Psoas muscle (tissue), 8 donors: Measurements from ENCODE around the gene ZAR1. TPM values are rescaled to one million over a fixed set of nuclear protein-coding genes. Genes with fewer than 3 reads are reported as not detected.

Source experiments
- ATAC-seq, 4 donors: fragments of 200-7000 bp; cut with Tn5 transposase; one replicate each; pipeline ENCODE4 v1.9.1; 2020; ENCODE audit warnings: moderate library complexity in 3 of 4, mild to moderate bottlenecking in 2 of 4
- DNase-seq, 2 donors: peaks; one replicate each; pipeline ENCODE4 v3.0.0-alpha.2; 2020
- H3K27ac ChIP-seq: fragments of 200-600 bp; one replicate; pipeline ENCODE4 v1.8.0; 2022
- H3K27me3 ChIP-seq, 3 donors: fragments of 200-600 bp in 1 of 3; one replicate each; pipeline versions ENCODE4 v1.6.1 to v1.8.0; 2013 to 2022; ENCODE audit warnings: low read length in 2 of 3, mild to moderate bottlenecking in 2 of 3, moderate library complexity in 1 of 3; ENCODE audit not compliant: insufficient read depth in 3 of 3
- H3K36me3 ChIP-seq, 2 donors: fragments of 200-600 bp in 1 of 2; one replicate each; pipeline versions ENCODE4 v1.6.1 to v1.8.0; 2013 to 2022; ENCODE audit warnings: low read depth in 1 of 2, mild to moderate bottlenecking in 1 of 2, moderate library complexity in 1 of 2; ENCODE audit not compliant: insufficient read depth in 1 of 2
- H3K4me1 ChIP-seq: fragments of 200-600 bp; one replicate; pipeline ENCODE4 v1.8.0; 2022
- H3K4me3 ChIP-seq: fragments of 200-600 bp; one replicate; pipeline ENCODE4 v1.8.0; 2022; ENCODE audit warnings: mild to moderate bottlenecking
- H3K9me3 ChIP-seq: fragments of 200-600 bp; one replicate; pipeline ENCODE4 v1.8.0; 2022
- WGBS, 3 donors: extraction: QIAGEN DNeasy Blood & Tissue Kit; methylation state at CpG; one replicate each; pipeline versions ENCODE4 v1.1.6 to v1.1.7; 2013; 5-methylcytosine and 5-hydroxymethylcytosine counted together
- intact Hi-C, 2 donors: fragments of 100-400 bp; cut with DNase I; formaldehyde crosslinking; loops; one replicate each; pipeline versions ENCODE4 v1.11.0 to v1.14.2; 2022
- polyA plus RNA-seq, 3 donors: library from polyadenylated mRNA; stranded (reverse); fragments of 200-250 nt; gene quantifications; one replicate each; pipeline ENCODE4 v1.2.3, GENCODE V29; 2013
- total RNA-seq, 4 donors: library from RNA; stranded (reverse); fragmentation: NEBNext Ultra II Directional in 2 of 4; extraction: Animal tissue kit (Norgen Biotek cat#: 25700) in 2 of 4; gene quantifications; one replicate each; pipeline versions ENCODE4 v1.2.1 to v1.2.4, GENCODE V29; 2021 to 2023
- TF ChIP-seq, protein P1 (sequence below): fragments of 200-600 bp; IDR thresholded peaks from one replicate; pipeline ENCODE4 v1.8.0; 2022; ENCODE audit warnings: antibody characterized with exemption
- donor health status: healthy with polysubstance abuse.
- donor health status: DM: no; HTN: no; CAD: no; lungs with moderate emphysema.
- donor health status: Bipolar disorder and iron deficiency.
- donor health status: healthy.
- donor health status: DM: yes; HTN: yes; CAD: no.
- donor health status: DM: no; HTN: no; CAD: no.
- donor health status: DM: no; HTN: no; CAD: no.
- donor health status: DM: yes; HTN: yes; CAD: no.

ZAR1 gene
- total and polyA plus RNA-seq, 7 donors = not detected

GRCh38 chr4:48499551-48500066 is 9.6 kb downstream of the ZAR1 start:
- peaks cover 0 to 60% of the 10 kb centered on the region in 2 donors for H3K36me3 ChIP-seq

GRCh38 chr4:48503233-48504025 is 13.4 kb downstream of the ZAR1 start:
- no peak for ATAC-seq
- WGBS, 3 donors = 62 to 65% (median 65%) methylated on average over 4 of the region's 4 CpGs
- Histone ChIP-seq H3K27me3 (no peaks in the 10 kb centered on the region), H3K27ac (no peak overlapping the region), H3K9me3 (no peaks in the 10 kb centered on the region), H3K36me3 (peaks cover 0 to 92% of the 10 kb centered on the region in 2 donors), H3K4me1 (no peaks in the 10 kb centered on the region), H3K4me3 (no peak overlapping the region)
- no peak for DNase-seq
- TF ChIP-seq, protein P1, sequence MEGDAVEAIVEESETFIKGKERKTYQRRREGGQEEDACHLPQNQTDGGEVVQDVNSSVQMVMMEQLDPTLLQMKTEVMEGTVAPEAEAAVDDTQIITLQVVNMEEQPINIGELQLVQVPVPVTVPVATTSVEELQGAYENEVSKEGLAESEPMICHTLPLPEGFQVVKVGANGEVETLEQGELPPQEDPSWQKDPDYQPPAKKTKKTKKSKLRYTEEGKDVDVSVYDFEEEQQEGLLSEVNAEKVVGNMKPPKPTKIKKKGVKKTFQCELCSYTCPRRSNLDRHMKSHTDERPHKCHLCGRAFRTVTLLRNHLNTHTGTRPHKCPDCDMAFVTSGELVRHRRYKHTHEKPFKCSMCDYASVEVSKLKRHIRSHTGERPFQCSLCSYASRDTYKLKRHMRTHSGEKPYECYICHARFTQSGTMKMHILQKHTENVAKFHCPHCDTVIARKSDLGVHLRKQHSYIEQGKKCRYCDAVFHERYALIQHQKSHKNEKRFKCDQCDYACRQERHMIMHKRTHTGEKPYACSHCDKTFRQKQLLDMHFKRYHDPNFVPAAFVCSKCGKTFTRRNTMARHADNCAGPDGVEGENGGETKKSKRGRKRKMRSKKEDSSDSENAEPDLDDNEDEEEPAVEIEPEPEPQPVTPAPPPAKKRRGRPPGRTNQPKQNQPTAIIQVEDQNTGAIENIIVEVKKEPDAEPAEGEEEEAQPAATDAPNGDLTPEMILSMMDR = no peak
- intact Hi-C loops = no loop called here

More at GRCh38 chr4:48499551-48500066, 9.6 kb downstream of the ZAR1 start:
- H3K27ac ChIP-seq = no peak overlapping the region
- 85 to 92% (median 86%) methylated on average over 3 of the region's 3 CpGs for WGBS, 3 donors
- TF ChIP-seq, protein P1 = no peak
- H3K4me1 ChIP-seq = no peaks in the 10 kb centered on the region
- no peak for ATAC-seq
- intact Hi-C loops = no loop called here
- H3K9me3 ChIP-seq = no peaks in the 10 kb centered on the region
- no peaks in the 10 kb centered on the region for H3K27me3 ChIP-seq
- H3K4me3 ChIP-seq = no peak overlapping the region
- no peak for DNase-seq

- Histone ChIP-seq H3K27ac (no peak overlapping the region), H3K36me3 (peaks cover 3 to 92% of the 10 kb centered on the region in 2 donors), H3K4me1 (no peaks in the 10 kb centered on the region), H3K27me3 (no peaks in the 10 kb centered on the region), H3K4me3 (no peak overlapping the region), H3K9me3 (no peaks in the 10 kb centered on the region)
- WGBS, 3 donors = 91 to 94% (median 93%) methylated on average over 2 of the region's 2 CpGs
- DNase-seq (no peak), ATAC-seq (no peak)
- TF ChIP-seq, protein P1 = no peak
- intact Hi-C loops = no loop called here
Observed at GRCh38 chr4:48504026-48504330, 13.9 kb downstream of the ZAR1 start.

DNA sequence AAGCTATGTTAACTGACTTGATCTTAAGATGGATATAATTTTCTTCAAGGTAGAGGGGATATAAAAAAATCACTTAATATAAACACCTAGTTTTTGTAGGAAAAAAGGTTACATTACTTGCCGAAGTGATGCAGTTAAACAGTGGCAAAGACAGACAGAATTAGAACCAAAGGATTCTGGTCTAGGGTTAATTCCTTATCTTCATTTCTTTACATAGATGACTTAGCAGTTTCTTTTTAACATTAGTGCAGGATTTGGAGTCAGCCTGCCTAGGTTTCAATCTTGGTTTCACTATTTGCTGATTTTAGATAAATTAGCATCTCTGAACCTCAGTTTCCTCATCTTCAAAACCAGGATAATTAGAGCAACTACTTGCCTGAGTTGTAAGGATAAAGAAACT is 14.3 kb downstream of the ZAR1 start:
- Histone ChIP-seq H3K9me3 (no peaks in the 10 kb centered on the region), H3K4me3 (no peak overlapping the region), H3K36me3 (peaks cover 3 to 92% of the 10 kb centered on the region in 2 donors), H3K27ac (no peak overlapping the region), H3K4me1 (no peaks in the 10 kb centered on the region), H3K27me3 (no peaks in the 10 kb centered on the region)
- no peak for DNase-seq
- intact Hi-C loops = no loop called here
- ATAC-seq = no peak
- TF ChIP-seq, protein P1 = no peak
- WGBS, 3 donors = 86 to 94% (median 89%) methylated on average over 1 of the region's 1 CpG

DNA sequence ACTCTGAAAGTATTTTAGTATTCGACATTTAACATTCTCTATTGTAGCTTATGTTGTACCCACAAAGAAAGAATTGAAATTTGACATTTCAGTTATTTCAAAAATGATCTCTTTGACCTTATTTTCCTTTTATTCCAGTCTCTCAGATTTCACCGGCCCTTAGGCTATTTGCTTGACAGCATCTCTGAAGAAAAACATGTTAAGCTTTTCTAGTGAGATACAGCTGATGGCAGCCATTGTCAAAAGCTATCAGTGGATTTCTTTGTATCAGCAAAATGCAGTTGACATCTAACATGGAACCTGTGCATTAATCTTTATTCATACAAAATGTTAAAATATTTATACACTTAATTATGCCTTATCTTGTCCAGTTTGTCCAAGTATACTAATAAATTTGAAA is 16.7 kb downstream of the ZAR1 start:
- Histone ChIP-seq H3K9me3 (no peaks in the 10 kb centered on the region), H3K4me1 (no peaks in the 10 kb centered on the region), H3K4me3 (no peak overlapping the region), H3K36me3 (peaks cover 13 to 92% of the 10 kb centered on the region in 2 donors), H3K27me3 (no peaks in the 10 kb centered on the region), H3K27ac (no peak overlapping the region)
- 93 to 96% (median 95%) methylated on average over 2 of the region's 2 CpGs for WGBS, 3 donors
- TF ChIP-seq, protein P1 = no peak
- intact Hi-C loops = no loop called here
- ATAC-seq = no peak
- no peak for DNase-seq
